Embryonic facial prominence (tissue), 1 donor: Measurements from ENCODE around the gene MRPS27.
A peak's percentile ranks its signal among the peaks of the same experiment; 100 is the strongest.
"Not testable (repeated sequence)": the region's sequence is repeated elsewhere in the genome, so short reads cannot be mapped to it uniquely, and the experiment has no call there.

ENCODE experiments used
- DNase-seq: peaks from one replicate; pipeline ENCODE4 v3.0.0-alpha.2; 2016; ENCODE audit errors: extremely low spot score

Gene MRPS27

DNA sequence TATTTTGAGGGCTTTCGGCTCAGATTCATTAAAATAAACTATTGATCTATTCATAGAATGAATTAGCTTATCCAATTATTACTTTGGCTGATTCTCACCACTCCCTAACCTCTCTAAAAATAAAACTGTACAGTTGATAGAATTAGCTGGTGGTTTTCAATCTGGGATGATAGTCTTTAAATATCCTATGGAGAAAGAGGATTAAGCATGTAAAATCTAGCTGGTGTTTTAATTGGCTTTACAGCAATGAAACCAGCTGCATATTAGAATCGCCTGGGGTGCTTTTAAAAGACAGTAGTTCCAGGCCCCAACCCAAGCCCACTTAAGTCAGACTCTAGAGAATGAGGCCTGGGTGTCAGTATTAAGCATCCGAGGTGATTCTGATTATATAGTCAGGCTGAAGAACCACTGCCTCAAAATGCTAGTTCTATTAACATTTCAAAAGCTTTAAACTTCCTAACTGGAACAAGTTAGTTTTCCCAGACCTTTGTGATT lies 117.7 kb downstream of the MRPS27 start:
- DNase-seq = no peak

GRCh38 chr5:72199681-72200080 lies 120.4 kb downstream of the MRPS27 start:
- no peak for DNase-seq

GRCh38 chr5:72197393-72197792 lies 122.6 kb downstream of the MRPS27 start:
- DNase-seq = no peak

DNA sequence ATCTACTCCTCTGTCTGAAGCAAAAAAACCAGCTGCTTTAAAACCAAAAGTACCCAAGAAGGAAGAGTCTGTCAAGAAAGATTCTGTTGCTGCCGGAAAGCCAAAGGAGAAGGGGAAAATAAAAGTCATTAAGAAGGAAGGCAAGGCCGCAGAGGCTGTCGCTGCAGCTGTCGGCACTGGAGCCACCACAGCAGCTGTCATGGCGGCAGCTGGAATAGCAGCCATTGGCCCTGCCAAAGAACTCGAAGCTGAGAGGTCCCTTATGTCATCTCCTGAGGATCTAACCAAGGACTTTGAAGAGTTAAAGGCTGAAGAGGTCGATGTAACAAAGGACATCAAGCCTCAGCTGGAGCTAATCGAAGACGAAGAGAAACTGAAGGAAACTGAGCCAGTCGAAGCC lies 124.5 kb downstream of the MRPS27 start:
- DNase-seq = no peak

DNA sequence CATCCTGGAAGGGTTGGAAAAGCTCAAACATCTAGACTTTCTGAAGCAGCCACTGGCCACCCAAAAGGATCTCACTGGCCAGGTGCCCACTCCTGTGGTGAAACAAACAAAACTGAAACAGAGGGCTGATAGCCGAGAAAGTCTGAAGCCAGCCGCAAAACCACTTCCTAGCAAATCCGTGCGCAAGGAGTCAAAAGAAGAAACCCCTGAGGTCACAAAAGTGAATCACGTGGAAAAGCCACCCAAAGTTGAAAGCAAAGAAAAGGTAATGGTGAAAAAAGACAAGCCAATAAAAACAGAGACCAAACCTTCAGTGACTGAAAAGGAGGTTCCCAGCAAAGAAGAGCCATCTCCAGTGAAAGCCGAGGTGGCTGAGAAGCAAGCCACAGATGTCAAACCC lies 125.2 kb downstream of the MRPS27 start:
- DNase-seq = no peak

GRCh38 chr5:72191404-72191803 lies 128.6 kb downstream of the MRPS27 start:
- DNase-seq = no peak

- no peak for DNase-seq
Measured at GRCh38 chr5:72189146-72189545, 130.9 kb downstream of the MRPS27 start.

DNA sequence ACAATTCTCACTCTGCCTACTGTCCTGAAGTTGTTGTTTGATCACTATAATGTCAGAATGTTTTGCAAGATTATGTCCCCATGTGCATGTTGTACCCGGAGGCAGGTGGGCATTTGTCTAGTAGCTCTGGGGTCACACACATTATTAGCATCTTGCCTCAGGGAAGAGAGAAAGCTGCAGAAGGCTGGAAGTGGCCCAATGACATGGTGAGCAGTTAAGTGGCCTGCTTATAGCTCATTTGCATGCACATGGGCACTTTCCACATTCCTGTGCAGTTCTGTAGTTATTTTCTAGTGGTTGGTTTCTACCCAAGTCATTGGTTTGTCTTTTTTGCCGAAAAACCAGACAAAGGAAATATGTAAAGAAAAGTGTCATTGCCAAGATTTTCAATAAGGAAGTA lies 131.9 kb downstream of the MRPS27 start:
- DNase-seq = no peak

DNA sequence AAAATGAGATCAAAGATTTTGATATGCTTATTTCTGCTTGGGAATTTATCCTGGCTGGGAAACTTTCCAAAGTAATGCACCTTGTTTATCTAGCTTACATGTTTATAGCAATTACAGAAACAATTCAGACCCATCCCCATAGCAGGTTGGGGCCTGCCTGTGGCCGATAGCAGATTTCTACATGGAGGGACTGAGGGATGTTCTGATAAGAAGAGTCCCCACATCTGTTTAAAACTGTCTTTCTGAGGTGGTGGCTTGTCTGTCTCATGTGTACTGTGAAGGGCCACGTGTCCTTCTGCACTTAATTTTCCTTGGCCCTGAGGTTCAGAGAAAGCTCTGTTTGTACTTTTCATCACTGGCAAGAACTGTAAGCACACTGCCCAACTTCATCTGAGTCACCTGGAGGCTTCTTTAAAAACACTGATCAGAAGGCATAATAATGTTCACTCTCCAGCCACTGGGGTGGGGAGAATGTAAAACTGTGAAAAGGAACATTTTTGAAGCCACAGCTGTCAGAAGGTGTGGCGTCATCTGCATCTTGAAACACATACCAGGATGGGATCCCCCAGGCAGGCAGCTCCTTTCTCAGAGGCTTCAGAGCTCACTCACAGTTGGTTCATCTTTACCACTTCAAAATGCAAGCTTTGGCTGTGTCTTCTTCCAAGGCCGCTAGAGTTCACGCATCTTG lies 132.5 kb downstream of the MRPS27 start:
- no peak for DNase-seq

DNA sequence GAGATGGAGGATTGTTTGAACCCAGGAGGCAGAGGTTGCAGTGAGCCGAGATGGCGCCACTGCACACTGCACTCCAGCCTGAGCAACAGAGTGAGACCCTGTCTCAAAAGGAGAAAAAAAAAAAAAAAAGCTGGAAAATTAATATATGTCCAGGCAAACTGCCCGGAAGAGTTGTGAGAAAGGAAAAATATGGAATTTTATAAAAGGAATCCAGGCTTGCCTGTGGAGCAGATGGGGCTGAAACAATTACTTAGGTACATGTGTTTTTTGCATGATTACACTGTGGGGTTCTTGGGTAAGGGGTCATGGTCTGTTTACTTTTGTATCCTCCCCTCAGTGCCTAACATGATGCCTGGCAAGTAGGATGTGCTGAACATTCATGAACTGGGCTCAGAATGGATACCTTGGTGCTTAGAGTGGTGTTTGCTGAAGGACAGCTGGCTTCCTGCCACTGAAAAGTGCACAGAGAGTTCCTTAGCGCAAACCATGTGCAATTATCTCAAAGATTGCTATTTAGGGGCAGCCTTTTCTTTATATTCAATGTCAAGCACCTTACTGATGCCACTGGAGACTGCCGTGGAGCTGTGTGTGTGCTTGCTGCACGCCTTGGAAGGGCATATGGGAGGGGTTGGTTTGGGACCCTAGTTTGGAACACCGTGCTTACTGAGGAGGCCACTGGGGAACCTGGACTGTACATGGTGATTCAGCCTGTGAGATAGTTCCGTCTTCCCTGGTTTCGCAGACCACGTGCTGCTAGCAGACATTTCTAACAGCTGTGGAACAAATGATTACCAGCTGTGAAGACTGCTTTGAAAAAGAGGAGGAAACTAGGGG lies 134.3 kb downstream of the MRPS27 start:
- DNase-seq = peak; percentile 48

- no peak for DNase-seq
Measured at GRCh38 chr5:72184408-72184807, 135.6 kb downstream of the MRPS27 start.

DNA sequence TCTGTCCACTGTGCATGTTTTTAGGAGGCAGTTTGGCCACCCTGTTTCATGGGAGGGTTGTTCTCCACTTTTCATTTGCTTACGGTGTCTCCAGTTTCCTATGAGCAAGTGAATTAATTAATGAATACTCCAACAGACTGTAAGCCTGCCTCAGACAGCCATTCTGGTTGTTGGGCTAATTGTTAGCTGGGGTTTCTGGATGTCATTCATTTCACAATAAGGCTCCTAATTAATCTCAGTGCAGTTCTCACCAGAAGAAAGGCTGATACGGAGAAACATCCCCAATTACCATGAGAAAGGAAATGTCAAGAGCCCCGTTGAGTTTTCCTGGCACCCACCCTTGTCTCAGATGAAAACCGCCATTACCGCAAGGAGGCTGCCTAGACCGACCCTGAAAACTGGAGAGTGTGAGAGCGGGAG lies 136.9 kb downstream of the MRPS27 start:
- no peak for DNase-seq

- no peak for DNase-seq
Measured at GRCh38 chr5:72182686-72183085, 137.4 kb downstream of the MRPS27 start.

DNA sequence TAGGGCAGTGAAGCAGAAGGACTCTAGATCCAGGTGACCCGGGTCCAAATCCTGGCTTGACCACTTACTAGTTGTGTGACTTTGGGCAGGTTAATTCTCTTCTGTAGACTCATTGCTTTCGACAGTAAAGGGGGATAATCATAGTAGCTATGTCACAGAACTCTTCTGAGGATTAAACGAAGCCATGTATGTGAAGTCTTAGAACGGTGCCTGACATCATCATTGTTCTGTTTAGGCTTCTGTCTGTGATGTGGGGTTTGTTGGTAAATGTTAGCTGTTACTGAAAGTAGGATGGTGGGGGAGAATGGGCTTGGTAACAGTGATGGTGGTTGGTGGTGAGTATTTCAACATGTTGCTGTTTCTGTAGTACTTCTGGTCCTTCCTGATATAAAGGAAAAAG lies 139.1 kb downstream of the MRPS27 start:
- no peak for DNase-seq

DNA sequence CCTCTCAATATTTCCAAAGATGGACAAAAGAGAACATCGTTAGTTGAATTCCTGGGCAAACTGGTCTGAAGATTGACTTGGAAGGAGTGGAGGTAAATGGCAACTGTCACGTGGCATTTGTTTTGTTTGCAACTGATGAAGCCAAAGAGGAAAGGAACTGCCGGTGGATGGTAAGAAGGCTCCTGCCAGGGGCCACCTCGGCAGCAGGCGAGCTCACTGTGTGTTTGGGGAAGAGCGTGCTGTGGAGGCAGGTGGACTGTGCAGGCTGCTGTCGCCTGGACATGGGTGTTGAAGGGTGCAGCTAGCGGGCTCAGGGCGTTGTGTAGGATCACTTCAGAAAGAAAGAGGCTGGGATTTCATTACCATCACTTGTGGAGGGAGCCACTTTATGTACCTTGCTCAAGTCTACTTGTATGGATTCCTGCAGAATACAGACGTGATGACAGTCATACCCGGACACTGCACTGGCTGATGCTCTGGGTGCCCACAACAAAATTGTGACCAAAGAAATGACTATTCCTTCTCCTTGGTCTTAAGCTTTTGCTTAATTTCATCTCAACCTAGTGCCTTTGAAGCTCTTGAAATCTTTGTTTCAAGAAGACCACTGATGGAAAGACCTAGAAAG lies 140.1 kb downstream of the MRPS27 start:
- DNase-seq = no peak

GRCh38 chr5:72179028-72179815 lies 140.8 kb downstream of the MRPS27 start:
- no peak for DNase-seq

- DNase-seq = no peak
Measured at GRCh38 chr5:72177538-72177937, 142.5 kb downstream of the MRPS27 start.

GRCh38 chr5:72172786-72173185 lies 147.3 kb downstream of the MRPS27 start:
- DNase-seq = no peak

- DNase-seq = no peak
Measured at GRCh38 chr5:72171667-72172066, 148.4 kb downstream of the MRPS27 start.

- not testable (repeated sequence) for DNase-seq
Measured at GRCh38 chr5:72171181-72171580, 148.9 kb downstream of the MRPS27 start.

DNA sequence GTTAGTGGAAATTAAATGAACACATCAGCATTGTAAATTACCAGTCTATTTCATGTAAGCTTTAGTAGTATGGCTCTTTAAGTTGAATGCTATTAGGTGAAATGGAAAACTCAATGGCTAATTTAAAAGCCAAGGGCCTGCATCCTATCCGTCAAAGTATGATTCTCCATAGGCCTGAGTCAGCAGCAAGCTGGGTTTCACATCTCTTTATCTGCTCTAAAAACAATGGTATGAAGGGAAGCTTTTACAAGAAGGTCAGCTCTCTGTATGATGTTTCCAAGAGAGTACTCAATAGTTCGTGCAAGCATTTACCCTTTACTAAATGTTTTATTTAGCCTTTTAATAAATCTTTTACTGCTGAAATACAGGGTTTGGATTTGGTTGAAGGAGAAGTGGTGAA lies 149.9 kb downstream of the MRPS27 start:
- DNase-seq = no peak
